Ovary (tissue), 3 donors: ENCODE measurements around the gene ASMTL.

ENCODE experiments used
- CTCF ChIP-seq, 3 donors: fragments of 450-650 bp in 2 of 3; fragments of 200-600 bp in 1 of 3; IDR thresholded peaks; one replicate each; pipeline versions ENCODE4 v1.5.1 to v1.8.0; 2016 to 2022; ENCODE audit warnings: antibody characterized with exemption in 3 of 3, mild to moderate bottlenecking in 1 of 3
- POLR2A ChIP-seq: fragments of 450-650 bp; IDR thresholded peaks from one replicate; pipeline ENCODE4 v1.6.1; 2017; ENCODE audit warnings: antibody characterized with exemption, mild to moderate bottlenecking, moderate library complexity
- donor health status: DM: no; HTN: no; CAD: no.

GRCh38 chrX:1435241-1435895 lies 17.3 kb downstream of the ASMTL start:
- no peak for TF ChIP-seq CTCF (IDR thresholded peaks at IDR 0.05)
- TF ChIP-seq POLR2A, result no peak
